Activated B cell treated with CpG ODN at 0.5 μM for 24 hours (primary cell): Measurements from ENCODE around the gene ARHGEF10L. TPM values are rescaled to one million over a fixed set of nuclear protein-coding genes. Genes with fewer than 3 reads are reported as not detected.

ENCODE experiments used
- ATAC-seq: fragments of 200-7000 bp; cut with Tn5 transposase; one replicate; pipeline ENCODE4 v1.10.0; 2021; ENCODE audit warnings: low read depth, mild to moderate bottlenecking, moderate library complexity
- CTCF ChIA-PET: fragments of 350-600 bp; sonication (Branson Sonifier 250); formaldehyde crosslinking; loops from one replicate; lab custom pipeline; 2021; ENCODE audit warnings: antibody characterized with exemption; lab: Charles Lee
- POLR2A ChIA-PET: fragments of 350-600 bp; sonication (Branson Sonifier 250); formaldehyde crosslinking; loops from one replicate; lab custom pipeline; 2021; ENCODE audit warnings: antibody characterized with exemption; lab: Charles Lee
- DNase-seq: peaks from one replicate; pipeline ENCODE4 v3.0.0; 2022
- H3K27ac Mint-ChIP-seq: one replicate; pipeline ENCODE4 v1.8.0; 2020; ENCODE audit warnings: mixed read lengths
- H3K27me3 Mint-ChIP-seq: one replicate; pipeline ENCODE4 v1.8.0; 2021; ENCODE audit warnings: mixed read lengths
- H3K36me3 Mint-ChIP-seq: one replicate; pipeline ENCODE4 v1.8.0; 2021; ENCODE audit warnings: low read depth, mixed read lengths
- H3K4me1 Mint-ChIP-seq: one replicate; pipeline ENCODE4 v1.8.0; 2021; ENCODE audit warnings: mixed read lengths
- H3K4me3 Mint-ChIP-seq: one replicate; pipeline ENCODE4 v1.8.0; 2020; ENCODE audit warnings: mild to moderate bottlenecking, mixed read lengths
- H3K9me3 Mint-ChIP-seq: one replicate; pipeline ENCODE4 v1.8.0; 2020; ENCODE audit warnings: mixed read lengths
- CTCF ChIP-seq: fragments of 200-600 bp; IDR thresholded peaks from one replicate; pipeline ENCODE4 v1.8.0; 2022; ENCODE audit warnings: antibody characterized with exemption, mild to moderate bottlenecking
- intact Hi-C: fragments of 100-400 bp; cut with micrococcal nuclease; formaldehyde crosslinking; loops from one replicate; pipeline ENCODE4 v1.15.1; 2024
- total RNA-seq: library from RNA; stranded (reverse); gene quantifications from 2 replicates; pipeline ENCODE4 v1.2.3, GENCODE V29; 2022

ARHGEF10L gene
- total RNA-seq, 1 donor from 2014 or later: 0.62 TPM

GRCh38 chr1:17667641-17668040 is 128.1 kb downstream of the ARHGEF10L start:
- CTCF ChIA-PET: no interaction called here
- POLR2A ChIA-PET: no interaction called here
- H3K9me3 Mint-ChIP-seq: no peaks in the 10 kb centered on the region
- TF ChIP-seq CTCF: no peak
- ATAC-seq: no peak
- DNase-seq: no peak
- no peaks in the 10 kb centered on the region for H3K27me3 Mint-ChIP-seq
- H3K4me1 Mint-ChIP-seq: peaks cover 11% of the 10 kb centered on the region
- intact Hi-C loops: loop anchor here (10.0 kb wide), 2 partner anchors 157 to 637 kb away; no protein-coding TSS in a partner anchor
- no peak overlapping the region for H3K4me3 Mint-ChIP-seq
- no peak overlapping the region for H3K27ac Mint-ChIP-seq
- H3K36me3 Mint-ChIP-seq: no peaks in the 10 kb centered on the region

- DNase-seq (no peak), ATAC-seq (no peak)
- no peak for TF ChIP-seq CTCF
- H3K36me3 Mint-ChIP-seq: no peaks in the 10 kb centered on the region
- ChIA-PET CTCF (no interaction called here), POLR2A (no interaction called here)
- H3K4me1 Mint-ChIP-seq: peaks cover 11% of the 10 kb centered on the region
- H3K4me3 Mint-ChIP-seq: no peak overlapping the region
- no peak overlapping the region for H3K27ac Mint-ChIP-seq
- intact Hi-C loops: loop anchor here (10.0 kb wide), 2 partner anchors 157 to 637 kb away; no protein-coding TSS in a partner anchor
- H3K27me3 Mint-ChIP-seq: no peaks in the 10 kb centered on the region
- no peaks in the 10 kb centered on the region for H3K9me3 Mint-ChIP-seq
These were observed 128.7 kb downstream of the ARHGEF10L start for GRCh38 chr1:17668195-17668594.

- no peak for ATAC-seq
- no peak overlapping the region for H3K4me3 Mint-ChIP-seq
- H3K9me3 Mint-ChIP-seq: no peaks in the 10 kb centered on the region
These were observed 129.2 kb downstream of the ARHGEF10L start for GRCh38 chr1:17668624-17669175.

GRCh38 chr1:17669305-17669704 is 129.8 kb downstream of the ARHGEF10L start:
- no peaks in the 10 kb centered on the region for H3K9me3 Mint-ChIP-seq
- H3K4me1 Mint-ChIP-seq: peaks cover 11% of the 10 kb centered on the region
- no peak for ATAC-seq
- no peak for DNase-seq
- ChIA-PET CTCF (interaction anchor here (1.5 kb wide), 1 partner anchor 8 kb away, joined by 4 read pairs; no protein-coding TSS in a partner anchor), POLR2A (no interaction called here)
- no peak overlapping the region for H3K27ac Mint-ChIP-seq
- no peaks in the 10 kb centered on the region for H3K27me3 Mint-ChIP-seq
- H3K4me3 Mint-ChIP-seq: no peak overlapping the region
- no peak for TF ChIP-seq CTCF
- intact Hi-C loops: loop anchor here (10.0 kb wide), 2 partner anchors 155 to 635 kb away; no protein-coding TSS in a partner anchor
- H3K36me3 Mint-ChIP-seq: no peaks in the 10 kb centered on the region

More at GRCh38 chr1:17668624-17669175, 129.2 kb downstream of the ARHGEF10L start:
- POLR2A ChIA-PET: no interaction called here
- H3K36me3 Mint-ChIP-seq: no peaks in the 10 kb centered on the region
- peaks cover 11% of the 10 kb centered on the region for H3K4me1 Mint-ChIP-seq
- H3K27ac Mint-ChIP-seq: no peak overlapping the region
- CTCF ChIA-PET: no interaction called here
- no peak for TF ChIP-seq CTCF
- no peaks in the 10 kb centered on the region for H3K27me3 Mint-ChIP-seq
- DNase-seq: no peak
- intact Hi-C loops: loop anchor here (10.0 kb wide), 2 partner anchors 156 to 636 kb away; no protein-coding TSS in a partner anchor

GRCh38 chr1:17669866-17670451 is 130.5 kb downstream of the ARHGEF10L start:
- H3K36me3 Mint-ChIP-seq: no peaks in the 10 kb centered on the region
- H3K4me1 Mint-ChIP-seq: peaks cover 11% of the 10 kb centered on the region
- no peak overlapping the region for H3K27ac Mint-ChIP-seq
- DNase-seq (no peak), ATAC-seq (no peak)
- no peaks in the 10 kb centered on the region for H3K9me3 Mint-ChIP-seq
- POLR2A ChIA-PET: no interaction called here
- no peak overlapping the region for H3K4me3 Mint-ChIP-seq
- intact Hi-C loops: loop anchor here (10.0 kb wide), 2 partner anchors 155 to 635 kb away; no protein-coding TSS in a partner anchor
- H3K27me3 Mint-ChIP-seq: no peaks in the 10 kb centered on the region
- no peak for TF ChIP-seq CTCF
- CTCF ChIA-PET: interaction anchor here (1.5 kb wide), 1 partner anchor 9 kb away, joined by 4 read pairs; no protein-coding TSS in a partner anchor
